HepG2 (cell line): ENCODE data around the gene NKD1. TPM values are rescaled to one million over a fixed set of nuclear protein-coding genes. Genes with fewer than 3 reads are reported as not detected.

Experiments used
- ATAC-seq: fragments of 200-7000 bp; cut with Tn5 transposase; 3 replicates; pipeline ENCODE4 v1.9.1; 2020; ENCODE audit warnings: mild to moderate bottlenecking, moderate library complexity
- BruUV-seq: library from RNA; stranded (reverse); fragments of 400-500 nt; replicated peaks from 2 replicates; lab custom pipeline; 2021; lab: Mats Ljungman, UMichigan
- CTCF ChIA-PET: fragments of 300-600 bp; formaldehyde crosslinking; extraction: SDS; loops from one replicate; lab custom pipeline; 2021; ENCODE audit warnings: low total read pairs, inconsistent platforms, low intra/inter-chr PET ratio; lab: Yijun Ruan, JAX
- POLR2A ChIA-PET: fragments of 350-600 bp; sonication (Branson Sonifier 250); formaldehyde crosslinking; loops from one replicate; lab custom pipeline; 2020; ENCODE audit warnings: antibody characterized with exemption, inconsistent platforms; lab: Yijun Ruan, JAX
- DNase-seq: peaks from one replicate; pipeline ENCODE4 v3.0.0-alpha.2; 2015; ENCODE audit warnings: low spot score
- FAIRE-seq: peaks from 3 replicates; lab custom pipeline; 2011; peaks lifted over from hg19 to GRCh38; lab: Jason Lieb, UNC
- H2AFZ ChIP-seq: one replicate; pipeline ENCODE4 v1.6.1; 2011; ENCODE audit warnings: low read length, inconsistent platforms
- H3K27ac ChIP-seq: fragments of 300-600 bp; 3 replicates; pipeline ENCODE4 v1.8.0; 2011; ENCODE audit warnings: mixed run types, mild to moderate bottlenecking, mixed read lengths, low read length, inconsistent platforms; ENCODE audit not compliant: insufficient read depth; ENCODE audit errors: extremely low read length
- H3K27me3 ChIP-seq, 2 experiments: fragments of 200-600 bp in 1 of 2; 2 replicates in 1 of 2; 3 replicates in 1 of 2; pipeline versions ENCODE4 v1.6.0 to v1.8.0; 2011; ENCODE audit warnings: low read length in 2 of 2, mild to moderate bottlenecking in 2 of 2, moderate library complexity in 2 of 2, inconsistent platforms in 1 of 2; ENCODE audit not compliant: insufficient read depth in 2 of 2, control insufficient read depth in 1 of 2
- H3K36me3 ChIP-seq, 2 experiments: fragments of 200-600 bp in 1 of 2; replicated peaks in 1 of 2; 2 replicates in 1 of 2; 3 replicates in 1 of 2; pipeline versions ENCODE4 v1.5.1 to v1.8.0; 2011; ENCODE audit warnings: low read length in 2 of 2, inconsistent platforms in 1 of 2; ENCODE audit not compliant: insufficient read depth in 2 of 2, control insufficient read depth in 1 of 2
- H3K4me1 ChIP-seq: 2 replicates; pipeline ENCODE4 v1.5.1; 2012; ENCODE audit warnings: low read length, inconsistent platforms; ENCODE audit not compliant: insufficient read depth
- H3K4me2 ChIP-seq: 2 replicates; pipeline ENCODE4 v1.6.0; 2011; ENCODE audit warnings: low read depth, low read length, inconsistent platforms
- H3K4me3 ChIP-seq, 3 experiments: fragments of 200-600 bp in 1 of 3; sonication (generic), shearing (Covaris generic) in 1 of 3; replicated peaks in 1 of 3; 2 replicates each; pipeline ENCODE4 v1.5.1; 2011 to 2016; ENCODE audit warnings: low read length in 3 of 3, inconsistent platforms in 2 of 3, low read depth in 2 of 3, mild to moderate bottlenecking in 2 of 3, control low read depth in 1 of 3, mixed read lengths in 1 of 3; ENCODE audit not compliant: insufficient read depth in 1 of 3
- H3K79me2 ChIP-seq: one replicate; pipeline ENCODE4 v1.6.1; 2011; ENCODE audit warnings: low read length, inconsistent platforms; ENCODE audit not compliant: insufficient read depth
- H3K9ac ChIP-seq: 2 replicates; pipeline ENCODE4 v1.6.0; 2011; ENCODE audit warnings: mild to moderate bottlenecking, low read depth, low read length, inconsistent platforms; ENCODE audit not compliant: insufficient read depth
- H3K9me3 ChIP-seq: 2 replicates; pipeline ENCODE4 v1.5.1; 2012; ENCODE audit warnings: mild to moderate bottlenecking, low read length
- H4K20me1 ChIP-seq: 2 replicates; pipeline ENCODE4 v1.6.0; 2011; ENCODE audit warnings: inconsistent platforms, mild to moderate bottlenecking, low read length, moderate library complexity; ENCODE audit not compliant: insufficient read depth
- AGO2 ChIP-seq: fragments of 200-400 bp; formaldehyde crosslinking; optimal IDR thresholded peaks from 2 replicates; pipeline ENCODE3; 2017; ENCODE audit warnings: mild to moderate bottlenecking, low read depth, low read length, moderate library complexity
- MIER3 ChIP-seq: IDR thresholded peaks from 2 replicates; pipeline ENCODE4 v1.6.1; 2016; ENCODE audit warnings: missing compliant biosample characterization, borderline replicate concordance
- PCBP2 ChIP-seq: fragments of 200-400 bp; formaldehyde crosslinking; optimal IDR thresholded peaks from 2 replicates; pipeline ENCODE3; 2018; ENCODE audit warnings: low read length, low read depth; ENCODE audit not compliant: poor library complexity, severe bottlenecking
- POLR2AphosphoS2 ChIP-seq: IDR thresholded peaks from 2 replicates; pipeline ENCODE4 v1.6.1; 2011; ENCODE audit warnings: low read depth, low read length, improper control_type of control experiment
- RBM22 ChIP-seq: fragments of 200-400 bp; formaldehyde crosslinking; optimal IDR thresholded peaks from 2 replicates; pipeline ENCODE3; 2017; ENCODE audit warnings: mild to moderate bottlenecking, low read length, moderate library complexity
- ZBTB38 ChIP-seq: sonication (generic); formaldehyde crosslinking; IDR thresholded peaks from 2 replicates; pipeline ENCODE4 v1.5.1; 2020; ENCODE audit warnings: mild to moderate bottlenecking, missing genetic modification reagents
- ZNF367 ChIP-seq: sonication (generic); formaldehyde crosslinking; IDR thresholded peaks from 2 replicates; pipeline ENCODE4 v1.4.0; 2020; ENCODE audit warnings: missing genetic modification reagents, borderline replicate concordance
- ZNF839 ChIP-seq: sonication (generic); formaldehyde crosslinking; IDR thresholded peaks from 2 replicates; pipeline ENCODE4 v1.4.0; 2020; ENCODE audit warnings: missing genetic modification reagents, mild to moderate bottlenecking, borderline replicate concordance
- WGBS: methylation state at CpG from one replicate; pipeline ENCODE4 v1.1.6; 2017; ENCODE audit warnings: low lambda C conversion rate; 5-methylcytosine and 5-hydroxymethylcytosine counted together
- in situ Hi-C: cut with HindIII; loops from 2 replicates; pipeline ENCODE4 v1.10.0; 2017; ENCODE audit warnings: low pct_unique_long_range_greater_than_20kb; ENCODE audit not compliant: extremely low pct_ligation_motif_present
- intact Hi-C: fragments of 100-400 bp; cut with micrococcal nuclease; formaldehyde crosslinking; loops from one replicate; pipeline ENCODE4 v1.10.0; 2022; ENCODE audit not compliant: unreplicated experiment
- polyA plus RNA-seq, 8 experiments: library from polyadenylated mRNA; depleted of rRNA in 3 of 8; stranded (reverse) in 7 of 8; unstranded in 1 of 8; fragments of >200 nt; fragmentation: Illumina TruSeq in 4 of 8; extraction: Trizol in 4 of 8; gene quantifications; 2 replicates each; pipeline versions ENCODE4 v1.2.1 to v1.2.3, GENCODE V29; 2011 to 2016; ENCODE audit warnings: low read depth in 4 of 8, missing spikeins in 1 of 8, mixed read lengths in 1 of 8; ENCODE audit not compliant: insufficient read depth in 1 of 8
- total RNA-seq, 5 experiments: library from RNA; depleted of rRNA; stranded (reverse); fragments of >200 nt; fragmentation: Illumina TruSeq; extraction: Trizol; gene quantifications; 2 replicates each; pipeline ENCODE4 v1.2.3, GENCODE V29; 2016; ENCODE audit warnings: low read depth in 1 of 5
- TF ChIP-seq, protein P1 (sequence below): sonication (generic); formaldehyde crosslinking; IDR thresholded peaks from 2 replicates; pipeline ENCODE4 v1.8.0; 2022; ENCODE audit warnings: mild to moderate bottlenecking, missing genetic modification reagents; ENCODE audit not compliant: insufficient replicate concordance
- TF ChIP-seq, protein P2 (sequence below): sonication (generic); formaldehyde crosslinking; IDR thresholded peaks from 2 replicates; pipeline ENCODE4 v1.4.0; 2020; ENCODE audit warnings: missing genetic modification reagents
- TF ChIP-seq, protein P3 (sequence below): sonication (generic); formaldehyde crosslinking; IDR thresholded peaks from 2 replicates; pipeline ENCODE4 v1.4.0; 2020; ENCODE audit warnings: missing genetic modification reagents

Gene NKD1
- total and polyA plus RNA-seq, 2 of the 13 experiments (the other 11 are each of a cell fraction or from before 2014, with no cell fraction given): 70.4 to 121 TPM

DNA sequence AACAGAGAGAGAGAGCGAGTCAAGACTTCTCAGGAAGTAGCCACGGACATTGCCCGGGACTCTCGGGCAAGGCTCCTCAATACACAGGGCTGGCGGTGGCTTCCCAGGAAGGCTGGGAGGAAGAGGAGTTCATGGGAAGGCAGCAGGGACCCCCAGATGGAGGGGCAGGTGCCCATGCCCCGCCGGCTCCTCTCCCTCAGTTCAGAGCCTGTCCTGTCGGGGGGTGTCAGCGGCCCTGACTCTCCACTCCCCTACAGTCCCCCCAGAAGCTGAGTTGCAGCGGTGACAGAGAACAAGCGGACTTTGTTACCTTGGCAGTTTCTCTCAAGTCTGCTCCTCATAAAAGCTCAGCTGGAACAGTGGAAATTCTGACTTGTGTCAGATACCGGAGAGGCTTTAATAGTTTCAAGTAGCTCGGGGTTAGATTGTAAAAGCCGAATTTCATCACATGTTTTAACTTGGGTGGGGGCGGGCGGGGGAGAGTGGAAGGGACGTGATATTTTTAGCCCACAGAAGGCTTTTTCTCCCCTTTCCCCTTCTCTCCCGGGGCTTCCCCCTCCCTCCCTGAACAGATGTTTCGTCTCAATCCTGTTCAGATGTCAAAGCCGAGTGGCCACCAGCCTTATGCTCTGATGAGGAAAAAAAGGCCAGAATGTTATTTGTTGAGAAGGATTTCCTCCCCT, 65.2 kb downstream of the NKD1 start:
- no peak overlapping the region for H3K4me2 ChIP-seq
- H3K79me2 ChIP-seq: peaks cover 43% of the 10 kb centered on the region
- ATAC-seq (no peak), DNase-seq (no peak), FAIRE-seq (no peak)
- TF ChIP-seq ZNF367 (no peak), AGO2 (peak; percentile 96), ZNF839 (CRISPR knock-in tag) (no peak), PCBP2 (peak; percentile 16), RBM22 (peak; percentile 4), ZBTB38 (CRISPR knock-in tag) (0 out of 2 replicates have a peak, but pooled peaks have one; percentile 19), MIER3 (CRISPR knock-in tag) (no peak), POLR2AphosphoS2 (0 out of 2 replicates have a peak, but pooled peaks have one; percentile 27)
- TF ChIP-seq, protein P1, sequence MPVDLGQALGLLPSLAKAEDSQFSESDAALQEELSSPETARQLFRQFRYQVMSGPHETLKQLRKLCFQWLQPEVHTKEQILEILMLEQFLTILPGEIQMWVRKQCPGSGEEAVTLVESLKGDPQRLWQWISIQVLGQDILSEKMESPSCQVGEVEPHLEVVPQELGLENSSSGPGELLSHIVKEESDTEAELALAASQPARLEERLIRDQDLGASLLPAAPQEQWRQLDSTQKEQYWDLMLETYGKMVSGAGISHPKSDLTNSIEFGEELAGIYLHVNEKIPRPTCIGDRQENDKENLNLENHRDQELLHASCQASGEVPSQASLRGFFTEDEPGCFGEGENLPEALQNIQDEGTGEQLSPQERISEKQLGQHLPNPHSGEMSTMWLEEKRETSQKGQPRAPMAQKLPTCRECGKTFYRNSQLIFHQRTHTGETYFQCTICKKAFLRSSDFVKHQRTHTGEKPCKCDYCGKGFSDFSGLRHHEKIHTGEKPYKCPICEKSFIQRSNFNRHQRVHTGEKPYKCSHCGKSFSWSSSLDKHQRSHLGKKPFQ (CRISPR knock-in tag): no peak
- TF ChIP-seq, protein P2, sequence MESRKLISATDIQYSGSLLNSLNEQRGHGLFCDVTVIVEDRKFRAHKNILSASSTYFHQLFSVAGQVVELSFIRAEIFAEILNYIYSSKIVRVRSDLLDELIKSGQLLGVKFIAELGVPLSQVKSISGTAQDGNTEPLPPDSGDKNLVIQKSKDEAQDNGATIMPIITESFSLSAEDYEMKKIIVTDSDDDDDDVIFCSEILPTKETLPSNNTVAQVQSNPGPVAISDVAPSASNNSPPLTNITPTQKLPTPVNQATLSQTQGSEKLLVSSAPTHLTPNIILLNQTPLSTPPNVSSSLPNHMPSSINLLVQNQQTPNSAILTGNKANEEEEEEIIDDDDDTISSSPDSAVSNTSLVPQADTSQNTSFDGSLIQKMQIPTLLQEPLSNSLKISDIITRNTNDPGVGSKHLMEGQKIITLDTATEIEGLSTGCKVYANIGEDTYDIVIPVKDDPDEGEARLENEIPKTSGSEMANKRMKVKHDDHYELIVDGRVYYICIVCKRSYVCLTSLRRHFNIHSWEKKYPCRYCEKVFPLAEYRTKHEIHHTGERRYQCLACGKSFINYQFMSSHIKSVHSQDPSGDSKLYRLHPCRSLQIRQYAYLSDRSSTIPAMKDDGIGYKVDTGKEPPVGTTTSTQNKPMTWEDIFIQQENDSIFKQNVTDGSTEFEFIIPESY: peak; percentile 60; the same call in 1 of the 2 replicates
- TF ChIP-seq, protein P3, sequence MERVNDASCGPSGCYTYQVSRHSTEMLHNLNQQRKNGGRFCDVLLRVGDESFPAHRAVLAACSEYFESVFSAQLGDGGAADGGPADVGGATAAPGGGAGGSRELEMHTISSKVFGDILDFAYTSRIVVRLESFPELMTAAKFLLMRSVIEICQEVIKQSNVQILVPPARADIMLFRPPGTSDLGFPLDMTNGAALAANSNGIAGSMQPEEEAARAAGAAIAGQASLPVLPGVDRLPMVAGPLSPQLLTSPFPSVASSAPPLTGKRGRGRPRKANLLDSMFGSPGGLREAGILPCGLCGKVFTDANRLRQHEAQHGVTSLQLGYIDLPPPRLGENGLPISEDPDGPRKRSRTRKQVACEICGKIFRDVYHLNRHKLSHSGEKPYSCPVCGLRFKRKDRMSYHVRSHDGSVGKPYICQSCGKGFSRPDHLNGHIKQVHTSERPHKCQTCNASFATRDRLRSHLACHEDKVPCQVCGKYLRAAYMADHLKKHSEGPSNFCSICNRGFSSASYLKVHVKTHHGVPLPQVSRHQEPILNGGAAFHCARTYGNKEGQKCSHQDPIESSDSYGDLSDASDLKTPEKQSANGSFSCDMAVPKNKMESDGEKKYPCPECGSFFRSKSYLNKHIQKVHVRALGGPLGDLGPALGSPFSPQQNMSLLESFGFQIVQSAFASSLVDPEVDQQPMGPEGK: peak; percentile 60
- H3K4me3 ChIP-seq: no peak overlapping the region
- H3K9me3 ChIP-seq: no peaks in the 10 kb centered on the region
- ChIA-PET POLR2A (no interaction called here), CTCF (no interaction called here)
- no TSS peak for BruUV-seq
- in situ Hi-C loops: no loop called here
- peaks cover 91% of the 10 kb centered on the region for H4K20me1 ChIP-seq
- H2AFZ ChIP-seq: no peak overlapping the region
- no peak overlapping the region for H3K27ac ChIP-seq
- H3K9ac ChIP-seq: no peak overlapping the region
- 94% methylated on average over 18 of the region's 20 CpGs for WGBS
- intact Hi-C loops: no loop called here
- no peaks in the 10 kb centered on the region for H3K27me3 ChIP-seq
- H3K4me1 ChIP-seq: peaks cover 100% of the 10 kb centered on the region
- peaks cover 77 to 99% of the 10 kb centered on the region in 2 experiments for H3K36me3 ChIP-seq
